Thoracic aorta (tissue), 2 donors: ENCODE results near the gene HMOX2. TPM values are rescaled to one million over a fixed set of nuclear protein-coding genes. Genes with fewer than 3 reads are reported as not detected.
A peak's percentile ranks its signal among the peaks of the same experiment; 100 is the strongest.

ENCODE experiments used
- ATAC-seq: fragments of 150-250 bp; one replicate; pipeline ENCODE4 v1.8.0; 2017; ENCODE audit warnings: low read depth; ENCODE audit not compliant: insufficient number of reproducible peaks, low FRiP score
- DNase-seq: peaks from one replicate; pipeline ENCODE4 v3.0.0-alpha.2; 2020; ENCODE audit warnings: low spot score
- H3K27ac ChIP-seq, 2 donors: fragments of 200-600 bp; sonication (generic); 1 replicate in 1 of 2; 2 replicates in 1 of 2; pipeline ENCODE4 v1.5.1; 2016; ENCODE audit warnings: mild to moderate bottlenecking in 2 of 2, moderate library complexity in 2 of 2
- H3K27me3 ChIP-seq: fragments of 200-600 bp; sonication (generic); replicated peaks from 2 replicates; pipeline ENCODE4 v1.6.0; 2016; ENCODE audit warnings: mild to moderate bottlenecking; ENCODE audit not compliant: insufficient read depth
- H3K36me3 ChIP-seq: fragments of 200-600 bp; sonication (generic); one replicate; pipeline ENCODE4 v1.5.1; 2016
- H3K4me1 ChIP-seq, 2 donors: fragments of 200-600 bp; sonication (generic); 1 replicate in 1 of 2; 2 replicates in 1 of 2; pipeline versions ENCODE4 v1.5.1 to v1.6.0; 2016; ENCODE audit warnings: low read depth in 2 of 2, mild to moderate bottlenecking in 1 of 2; ENCODE audit not compliant: control insufficient read depth in 1 of 2
- H3K4me3 ChIP-seq: fragments of 200-600 bp; sonication (generic); 2 replicates; pipeline ENCODE4 v1.5.1; 2016; ENCODE audit warnings: mild to moderate bottlenecking
- H3K9me3 ChIP-seq: fragments of 200-600 bp; sonication (generic); 2 replicates; pipeline ENCODE4 v1.5.1; 2016
- total RNA-seq, 2 donors: library from RNA; depleted of rRNA; stranded (reverse); fragments of >200 nt; gene quantifications; one replicate each; pipeline versions ENCODE4 v1.1.0 to v1.2.3, GENCODE V29; 2016
- TF ChIP-seq, protein P1 (sequence below): fragments of 200-600 bp; sonication (generic); IDR thresholded peaks from one replicate; pipeline ENCODE4 v1.5.1; 2019; ENCODE audit warnings: antibody characterized with exemption

The HMOX2 gene
- total RNA-seq, 2 donors from 2014 or later: 35.3 to 43.5 TPM

DNA sequence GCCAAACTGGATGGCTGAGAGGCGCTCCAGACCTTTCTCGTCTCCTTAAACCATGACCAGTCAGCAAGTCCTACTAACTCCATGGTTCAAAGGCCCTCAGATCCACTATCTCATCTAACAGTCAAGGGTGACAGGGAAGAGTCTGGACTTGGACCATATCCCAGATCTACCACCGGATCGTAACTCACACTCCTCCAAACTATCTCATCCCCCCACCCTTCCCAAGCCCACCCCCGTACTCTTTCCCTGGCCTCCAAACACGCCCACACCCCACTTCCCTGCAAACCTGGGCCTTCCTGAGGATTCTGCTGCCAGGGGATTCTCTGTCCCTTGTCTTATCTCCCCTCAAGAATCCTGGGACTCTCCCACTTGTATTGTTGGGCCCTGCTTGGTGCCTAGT, 57.3 kb downstream of the HMOX2 start:
- peaks cover 24 to 61% of the 10 kb centered on the region in 2 donors for H3K4me1 ChIP-seq
- H3K27ac ChIP-seq: peak overlapping the region in 1 of 2 donors; percentile 78
- ATAC-seq: no peak
- H3K4me3 ChIP-seq: no peak overlapping the region
- no peaks in the 10 kb centered on the region for H3K27me3 ChIP-seq
- DNase-seq: no peak
- no peaks in the 10 kb centered on the region for H3K36me3 ChIP-seq
- TF ChIP-seq, protein P1, sequence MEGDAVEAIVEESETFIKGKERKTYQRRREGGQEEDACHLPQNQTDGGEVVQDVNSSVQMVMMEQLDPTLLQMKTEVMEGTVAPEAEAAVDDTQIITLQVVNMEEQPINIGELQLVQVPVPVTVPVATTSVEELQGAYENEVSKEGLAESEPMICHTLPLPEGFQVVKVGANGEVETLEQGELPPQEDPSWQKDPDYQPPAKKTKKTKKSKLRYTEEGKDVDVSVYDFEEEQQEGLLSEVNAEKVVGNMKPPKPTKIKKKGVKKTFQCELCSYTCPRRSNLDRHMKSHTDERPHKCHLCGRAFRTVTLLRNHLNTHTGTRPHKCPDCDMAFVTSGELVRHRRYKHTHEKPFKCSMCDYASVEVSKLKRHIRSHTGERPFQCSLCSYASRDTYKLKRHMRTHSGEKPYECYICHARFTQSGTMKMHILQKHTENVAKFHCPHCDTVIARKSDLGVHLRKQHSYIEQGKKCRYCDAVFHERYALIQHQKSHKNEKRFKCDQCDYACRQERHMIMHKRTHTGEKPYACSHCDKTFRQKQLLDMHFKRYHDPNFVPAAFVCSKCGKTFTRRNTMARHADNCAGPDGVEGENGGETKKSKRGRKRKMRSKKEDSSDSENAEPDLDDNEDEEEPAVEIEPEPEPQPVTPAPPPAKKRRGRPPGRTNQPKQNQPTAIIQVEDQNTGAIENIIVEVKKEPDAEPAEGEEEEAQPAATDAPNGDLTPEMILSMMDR: no peak
- no peaks in the 10 kb centered on the region for H3K9me3 ChIP-seq

DNA sequence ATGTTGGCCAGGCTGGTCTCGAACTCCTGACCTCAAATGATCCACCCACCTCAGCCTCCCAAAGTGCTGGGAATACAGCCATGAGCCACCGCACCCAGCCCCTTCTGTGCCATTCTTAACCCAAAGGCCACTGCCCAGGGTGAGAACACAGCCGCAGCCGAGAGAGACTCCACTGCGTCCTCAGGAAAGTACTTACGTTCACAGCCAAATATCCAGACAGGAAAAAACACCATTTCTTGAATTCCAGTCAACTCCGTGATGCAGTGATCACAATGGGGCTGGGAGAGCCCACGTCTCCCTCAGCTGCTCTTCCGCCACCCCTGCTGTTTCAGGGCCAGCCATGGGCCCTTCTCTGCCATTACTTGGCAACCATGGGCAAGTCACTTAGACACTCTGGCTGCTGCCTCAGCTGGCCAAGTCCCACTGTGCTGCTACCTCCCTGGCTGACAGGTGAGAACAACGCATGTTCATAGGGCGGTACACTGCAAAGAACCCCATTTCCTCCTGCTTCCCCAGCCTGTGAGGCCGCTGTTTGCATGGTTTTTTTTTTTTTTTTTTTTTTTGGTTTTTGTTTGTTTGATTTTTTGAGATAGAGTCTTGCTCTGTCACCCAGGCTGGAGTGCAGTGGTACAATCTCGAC, 58.1 kb downstream of the HMOX2 start:
- TF ChIP-seq, protein P1: no peak
- Histone ChIP-seq H3K4me1 (peaks cover 18 to 56% of the 10 kb centered on the region in 2 donors), H3K36me3 (no peaks in the 10 kb centered on the region), H3K4me3 (no peak overlapping the region), H3K27ac (peak overlapping the region; percentile 3 to 78), H3K9me3 (no peaks in the 10 kb centered on the region), H3K27me3 (no peaks in the 10 kb centered on the region)
- DNase-seq (no peak), ATAC-seq (no peak)

DNA sequence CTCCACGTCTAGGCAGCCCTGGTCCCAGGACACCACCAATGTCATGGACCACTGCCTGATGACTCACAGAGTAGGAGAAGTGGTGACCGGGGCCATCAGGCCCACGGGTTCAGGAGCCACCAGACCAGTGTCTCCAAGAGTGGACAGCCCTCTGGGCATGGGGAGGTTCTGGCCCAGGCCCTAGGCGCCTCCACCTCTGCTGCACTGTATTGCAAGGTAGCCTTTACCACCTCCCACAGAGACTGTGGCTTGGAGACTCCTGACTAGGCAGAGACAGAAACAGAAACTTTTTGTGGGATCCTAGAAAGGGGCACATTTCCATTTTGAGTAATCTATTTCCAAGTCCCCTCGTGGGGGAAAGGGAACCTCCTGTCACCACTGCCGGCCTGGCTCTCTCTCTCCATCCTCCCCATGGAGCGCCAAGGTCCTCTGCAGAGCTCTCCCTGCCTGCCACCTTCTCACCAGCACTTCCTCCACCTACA, 59.5 kb downstream of the HMOX2 start:
- ATAC-seq (no peak), DNase-seq (no peak)
- Histone ChIP-seq H3K36me3 (no peaks in the 10 kb centered on the region), H3K4me1 (peaks cover 17 to 43% of the 10 kb centered on the region in 2 donors), H3K27ac (peak overlapping the region; percentile 78 to 83), H3K4me3 (no peak overlapping the region), H3K27me3 (no peaks in the 10 kb centered on the region), H3K9me3 (no peaks in the 10 kb centered on the region)
- TF ChIP-seq, protein P1: no peak

- DNase-seq (no peak), ATAC-seq (no peak)
- TF ChIP-seq, protein P1: no peak
- Histone ChIP-seq H3K9me3 (no peaks in the 10 kb centered on the region), H3K4me3 (peak overlapping the region; percentile 89), H3K4me1 (peaks cover 17 to 39% of the 10 kb centered on the region in 2 donors), H3K27me3 (no peaks in the 10 kb centered on the region), H3K36me3 (no peaks in the 10 kb centered on the region), H3K27ac (peak overlapping the region; percentile 78 to 83)
Measured at GRCh38 chr16:4536391-4537106, 60.4 kb downstream of the HMOX2 start.
